ENCODE data around the gene CTTNBP2. TPM values are rescaled to one million over a fixed set of nuclear protein-coding genes. Genes with fewer than 3 reads are reported as not detected.

The CTTNBP2 gene
- total RNA-seq, 4 donors from 2014 or later: 3.1 to 31.4 (median 4.8) TPM

GRCh38 chr7:117750612-117751563 is 122.4 kb downstream of the CTTNBP2 start:
- no peaks in the 10 kb centered on the region for H3K36me3 ChIP-seq
- no peaks in the 10 kb centered on the region for H3K9me3 ChIP-seq
- H3K4me3 ChIP-seq: no peak overlapping the region
- no peak for DNase-seq
- H3K27me3 ChIP-seq: no peaks in the 10 kb centered on the region
- no peak overlapping the region for H3K27ac ChIP-seq
- no peaks in the 10 kb centered on the region for H3K4me1 ChIP-seq
- TF ChIP-seq CTCF (IDR thresholded peaks at IDR 0.05) (peak in 4 of 6 experiments; percentile 35 to 67 (median 64)), POLR2A (IDR thresholded peaks at IDR 0.05) (no peak)

GRCh38 chr7:117741962-117742361 is 131.3 kb downstream of the CTTNBP2 start:
- Histone ChIP-seq H3K4me3 (no peak overlapping the region), H3K36me3 (no peaks in the 10 kb centered on the region), H3K9me3 (no peaks in the 10 kb centered on the region), H3K27me3 (no peaks in the 10 kb centered on the region), H3K4me1 (no peaks in the 10 kb centered on the region), H3K27ac (no peak overlapping the region)
- no peak for DNase-seq
- no peak for TF ChIP-seq POLR2A (IDR thresholded peaks at IDR 0.05)
- TF ChIP-seq CTCF (IDR thresholded peaks at IDR 0.05): no peak

- H3K27me3 ChIP-seq: no peaks in the 10 kb centered on the region
- TF ChIP-seq POLR2A (IDR thresholded peaks at IDR 0.05): no peak
- TF ChIP-seq CTCF (IDR thresholded peaks at IDR 0.05): no peak
- no peaks in the 10 kb centered on the region for H3K36me3 ChIP-seq
- H3K4me1 ChIP-seq: no peaks in the 10 kb centered on the region
- H3K9me3 ChIP-seq: no peaks in the 10 kb centered on the region
- no peak for DNase-seq
- no peak overlapping the region for H3K27ac ChIP-seq
- no peak overlapping the region for H3K4me3 ChIP-seq
These were observed 134.2 kb downstream of the CTTNBP2 start for GRCh38 chr7:117739085-117739484.

- TF ChIP-seq CTCF (IDR thresholded peaks at IDR 0.05): no peak
- TF ChIP-seq POLR2A (IDR thresholded peaks at IDR 0.05): no peak
- Histone ChIP-seq H3K27me3 (no peaks in the 10 kb centered on the region), H3K9me3 (no peaks in the 10 kb centered on the region)
These were observed 135.3 kb downstream of the CTTNBP2 start for GRCh38 chr7:117737926-117738325.

GRCh38 chr7:117731455-117731854 is 141.8 kb downstream of the CTTNBP2 start:
- TF ChIP-seq CTCF (IDR thresholded peaks at IDR 0.05): no peak
- Histone ChIP-seq H3K27me3 (no peaks in the 10 kb centered on the region), H3K36me3 (no peaks in the 10 kb centered on the region), H3K4me1 (no peaks in the 10 kb centered on the region), H3K9me3 (no peaks in the 10 kb centered on the region), H3K27ac (no peak overlapping the region), H3K4me3 (no peak overlapping the region)
- no peak for DNase-seq

More at GRCh38 chr7:117737926-117738325, 135.3 kb downstream of the CTTNBP2 start:
- H3K4me1 ChIP-seq: no peaks in the 10 kb centered on the region
- H3K4me3 ChIP-seq: no peak overlapping the region
- DNase-seq: no peak
- no peak overlapping the region for H3K27ac ChIP-seq
- H3K36me3 ChIP-seq: no peaks in the 10 kb centered on the region
